Measurements from ENCODE around the gene TMEM135.
"Not testable (repeated sequence)": the region's sequence is repeated elsewhere in the genome, so short reads cannot be mapped to it uniquely, and the experiment has no call there.

Gene TMEM135

GRCh38 chr11:87148749-87149148, 111.0 kb downstream of the TMEM135 start:
- no peaks in the 10 kb centered on the region for H3K27me3 ChIP-seq (ENCODE audit: control insufficient read depth in 1 of 2, insufficient read depth in 2 of 2, low read length in 2 of 2)
- H3K4me1 ChIP-seq (ENCODE audit: insufficient read depth, low read length) = no peaks in the 10 kb centered on the region
- no peak overlapping the region for H3K4me3 ChIP-seq (ENCODE audit: low read depth in 1 of 2, low read length in 2 of 2)
- H3K9me3 ChIP-seq (ENCODE audit: low read length) = no peaks in the 10 kb centered on the region
- no peaks in the 10 kb centered on the region for H3K36me3 ChIP-seq (ENCODE audit: insufficient read depth, low read length)
- no peak overlapping the region for H3K27ac ChIP-seq (ENCODE audit: low read depth, low read length)
- H3K9ac ChIP-seq (ENCODE audit: low read length) = no peak overlapping the region

DNA sequence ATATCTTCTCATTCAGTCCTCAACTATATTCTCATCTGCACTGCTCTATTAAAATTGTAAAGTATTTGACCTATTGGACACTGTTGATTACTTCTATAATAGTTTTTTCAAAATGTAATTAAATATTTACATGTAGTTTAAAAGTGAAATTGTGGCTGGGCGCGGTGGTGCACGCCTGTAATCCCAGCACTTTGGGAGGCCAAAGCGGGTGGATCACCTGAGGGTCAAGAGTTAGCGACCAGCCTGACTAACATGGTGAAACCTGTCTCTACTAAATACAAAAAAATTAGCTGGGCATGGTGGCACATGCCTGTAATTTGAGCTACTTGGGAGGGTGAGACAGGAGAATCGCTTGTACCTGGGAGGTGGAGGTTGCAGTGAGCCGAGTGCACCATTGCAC, 112.0 kb downstream of the TMEM135 start:
- not testable (repeated sequence) for H3K27me3 ChIP-seq (ENCODE audit: control insufficient read depth in 1 of 2, insufficient read depth in 2 of 2, low read length in 2 of 2); H3K4me3 ChIP-seq (ENCODE audit: low read depth in 1 of 2, low read length in 2 of 2); H3K27ac ChIP-seq (ENCODE audit: low read depth, low read length)

DNA sequence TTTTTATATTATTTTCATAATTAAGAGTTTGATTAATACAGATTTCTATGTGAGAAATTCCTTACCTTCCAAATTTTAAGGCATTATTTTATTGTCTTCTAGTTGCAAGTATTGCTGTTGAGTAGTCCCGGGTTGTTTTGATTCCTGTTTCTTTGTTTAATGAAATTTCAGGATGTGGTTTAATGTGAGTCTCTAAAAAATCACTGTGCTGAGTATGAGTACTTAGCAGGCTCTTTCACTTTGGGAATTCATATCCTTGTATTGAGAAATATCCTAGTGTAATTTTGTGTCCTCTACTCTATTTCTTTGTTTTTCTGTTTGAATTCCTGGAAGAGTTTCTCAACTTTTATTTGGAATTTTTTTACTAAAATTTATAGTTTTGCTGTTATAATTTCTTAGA, 113.2 kb downstream of the TMEM135 start:
- Histone ChIP-seq H3K36me3 (ENCODE audit: insufficient read depth, low read length) (no peaks in the 10 kb centered on the region), H3K9ac (ENCODE audit: low read length) (no peak overlapping the region), H3K27me3 (ENCODE audit: control insufficient read depth in 1 of 2, insufficient read depth in 2 of 2, low read length in 2 of 2) (no peaks in the 10 kb centered on the region), H3K9me3 (ENCODE audit: low read length) (no peaks in the 10 kb centered on the region), H3K27ac (ENCODE audit: low read depth, low read length) (no peak overlapping the region), H3K4me3 (ENCODE audit: low read depth in 1 of 2, low read length in 2 of 2) (no peak overlapping the region), H3K4me1 (ENCODE audit: insufficient read depth, low read length) (peaks cover 7% of the 10 kb centered on the region)

More for the DNA sequence above, 112.0 kb downstream of the TMEM135 start:
- H3K4me1 ChIP-seq (ENCODE audit: insufficient read depth, low read length); H3K9ac ChIP-seq (ENCODE audit: low read length); H3K9me3 ChIP-seq (ENCODE audit: low read length); H3K36me3 ChIP-seq (ENCODE audit: insufficient read depth, low read length): not testable (repeated sequence)

DNA sequence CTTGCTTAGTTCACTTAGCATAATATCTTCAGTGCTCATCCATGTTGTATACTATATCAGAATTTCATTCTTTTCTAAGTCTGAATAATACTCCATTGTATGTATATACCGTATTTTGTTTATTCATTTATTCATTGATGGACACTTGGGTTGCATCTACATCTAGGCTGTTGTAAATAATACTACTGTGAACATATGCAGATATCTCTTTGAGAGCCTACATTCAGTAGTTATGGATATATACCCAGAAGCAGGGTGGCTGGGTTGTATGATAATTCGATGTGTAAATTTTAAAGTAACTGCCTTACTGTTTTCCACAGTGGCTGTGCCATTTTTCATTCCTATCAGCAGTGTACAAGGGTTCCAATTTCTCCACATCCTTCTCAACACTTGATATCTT, 116.5 kb downstream of the TMEM135 start:
- no peak overlapping the region for H3K9ac ChIP-seq (ENCODE audit: low read length)
- no peak overlapping the region for H3K4me3 ChIP-seq (ENCODE audit: low read depth in 1 of 2, low read length in 2 of 2)
- no peak overlapping the region for H3K27ac ChIP-seq (ENCODE audit: low read depth, low read length)
- no peaks in the 10 kb centered on the region for H3K36me3 ChIP-seq (ENCODE audit: insufficient read depth, low read length)
- no peaks in the 10 kb centered on the region for H3K9me3 ChIP-seq (ENCODE audit: low read length)
- H3K4me1 ChIP-seq (ENCODE audit: insufficient read depth, low read length) = peaks cover 7% of the 10 kb centered on the region
- H3K27me3 ChIP-seq (ENCODE audit: control insufficient read depth in 1 of 2, insufficient read depth in 2 of 2, low read length in 2 of 2) = no peaks in the 10 kb centered on the region

DNA sequence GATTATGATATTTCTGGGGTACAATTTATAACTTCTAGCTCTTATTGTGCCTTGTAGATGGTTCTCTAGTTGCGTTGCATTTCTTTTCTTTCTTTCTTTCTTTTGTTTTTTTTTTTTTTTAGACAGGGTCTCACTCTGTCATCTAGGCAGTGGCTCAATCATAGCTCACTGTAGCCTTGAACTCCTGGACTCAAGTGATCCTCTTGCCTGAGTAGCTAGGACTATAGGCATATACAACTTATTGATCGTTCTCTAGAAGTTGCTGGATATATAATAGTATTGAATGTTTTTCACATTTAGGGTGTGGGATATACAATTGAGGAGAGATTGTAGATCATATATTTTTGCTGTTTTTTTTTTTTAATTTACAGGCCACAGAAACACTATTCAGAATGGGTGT, 119.2 kb downstream of the TMEM135 start:
- no peak overlapping the region for H3K27ac ChIP-seq (ENCODE audit: low read depth, low read length)
- H3K9me3 ChIP-seq (ENCODE audit: low read length) = no peaks in the 10 kb centered on the region
- peaks cover 7% of the 10 kb centered on the region for H3K4me1 ChIP-seq (ENCODE audit: insufficient read depth, low read length)
- no peaks in the 10 kb centered on the region for H3K36me3 ChIP-seq (ENCODE audit: insufficient read depth, low read length)
- no peaks in the 10 kb centered on the region for H3K27me3 ChIP-seq (ENCODE audit: control insufficient read depth in 1 of 2, insufficient read depth in 2 of 2, low read length in 2 of 2)
- no peak overlapping the region for H3K4me3 ChIP-seq (ENCODE audit: low read depth in 1 of 2, low read length in 2 of 2)
- H3K9ac ChIP-seq (ENCODE audit: low read length) = no peak overlapping the region

DNA sequence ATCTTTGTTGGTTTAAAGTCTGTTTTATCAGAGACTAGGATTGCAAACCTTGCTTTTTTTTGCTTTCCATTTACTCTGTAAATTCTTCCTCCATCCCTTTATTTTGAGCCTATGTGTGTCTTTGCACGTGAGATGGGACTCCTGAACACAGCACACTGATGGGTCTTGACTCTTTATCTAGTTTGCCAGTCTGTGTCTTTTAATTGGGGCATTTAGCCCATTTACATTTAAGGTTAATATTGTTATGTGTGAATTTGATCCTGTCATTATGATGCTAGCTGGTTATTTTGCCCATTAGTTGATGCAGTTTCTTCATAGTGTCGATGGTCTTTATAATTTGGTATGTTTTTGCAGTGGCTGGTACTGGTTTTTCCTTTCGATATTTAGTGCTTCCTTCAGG, 131.3 kb downstream of the TMEM135 start:
- H3K9ac ChIP-seq (ENCODE audit: low read length); H3K9me3 ChIP-seq (ENCODE audit: low read length); H3K27ac ChIP-seq (ENCODE audit: low read depth, low read length); H3K36me3 ChIP-seq (ENCODE audit: insufficient read depth, low read length); H3K4me3 ChIP-seq (ENCODE audit: low read depth in 1 of 2, low read length in 2 of 2); H3K27me3 ChIP-seq (ENCODE audit: control insufficient read depth in 1 of 2, insufficient read depth in 2 of 2, low read length in 2 of 2): not testable (repeated sequence)
- H3K4me1 ChIP-seq (ENCODE audit: insufficient read depth, low read length) = peaks cover 10% of the 10 kb centered on the region

- no peak overlapping the region for H3K9ac ChIP-seq (ENCODE audit: low read length)
- H3K27ac ChIP-seq (ENCODE audit: low read depth, low read length) = no peak overlapping the region
- H3K9me3 ChIP-seq (ENCODE audit: low read length) = no peaks in the 10 kb centered on the region
- no peaks in the 10 kb centered on the region for H3K36me3 ChIP-seq (ENCODE audit: insufficient read depth, low read length)
- peaks cover 10% of the 10 kb centered on the region for H3K4me1 ChIP-seq (ENCODE audit: insufficient read depth, low read length)
- no peak overlapping the region for H3K4me3 ChIP-seq (ENCODE audit: low read depth in 1 of 2, low read length in 2 of 2)
- no peaks in the 10 kb centered on the region for H3K27me3 ChIP-seq (ENCODE audit: control insufficient read depth in 1 of 2, insufficient read depth in 2 of 2, low read length in 2 of 2)
Observed at GRCh38 chr11:87173185-87174039, 135.7 kb downstream of the TMEM135 start.

DNA sequence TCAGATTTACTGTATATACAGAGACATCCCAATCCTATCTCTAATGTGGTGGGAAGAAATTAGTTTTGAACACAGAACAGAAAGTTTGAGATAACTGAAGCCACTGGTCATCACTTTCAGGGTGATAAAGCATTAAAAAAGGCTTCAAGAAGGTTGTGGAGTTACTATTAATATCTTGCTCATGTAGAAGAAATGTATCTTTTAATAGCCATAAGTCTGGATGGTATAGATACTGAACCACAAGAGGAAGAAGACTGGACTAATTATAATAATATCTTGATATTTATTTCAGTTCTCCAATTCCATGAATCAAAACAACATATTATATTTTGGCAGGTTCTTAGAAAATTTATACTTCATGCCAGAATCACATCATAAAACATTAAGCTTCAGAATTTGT, 137.1 kb downstream of the TMEM135 start:
- H3K4me1 ChIP-seq (ENCODE audit: insufficient read depth, low read length) = peaks cover 10% of the 10 kb centered on the region
- no peak overlapping the region for H3K27ac ChIP-seq (ENCODE audit: low read depth, low read length)
- H3K27me3 ChIP-seq (ENCODE audit: control insufficient read depth in 1 of 2, insufficient read depth in 2 of 2, low read length in 2 of 2) = no peaks in the 10 kb centered on the region
- no peak overlapping the region for H3K9ac ChIP-seq (ENCODE audit: low read length)
- H3K9me3 ChIP-seq (ENCODE audit: low read length) = no peaks in the 10 kb centered on the region
- no peak overlapping the region for H3K4me3 ChIP-seq (ENCODE audit: low read depth in 1 of 2, low read length in 2 of 2)
- no peaks in the 10 kb centered on the region for H3K36me3 ChIP-seq (ENCODE audit: insufficient read depth, low read length)

- H3K27me3 ChIP-seq (ENCODE audit: control insufficient read depth in 1 of 2, insufficient read depth in 2 of 2, low read length in 2 of 2) = no peaks in the 10 kb centered on the region
- no peaks in the 10 kb centered on the region for H3K36me3 ChIP-seq (ENCODE audit: insufficient read depth, low read length)
- H3K9me3 ChIP-seq (ENCODE audit: low read length) = no peaks in the 10 kb centered on the region
- H3K27ac ChIP-seq (ENCODE audit: low read depth, low read length) = no peak overlapping the region
- H3K4me3 ChIP-seq (ENCODE audit: low read depth in 1 of 2, low read length in 2 of 2) = no peak overlapping the region
- no peak overlapping the region for H3K9ac ChIP-seq (ENCODE audit: low read length)
- H3K4me1 ChIP-seq (ENCODE audit: insufficient read depth, low read length) = peaks cover 17% of the 10 kb centered on the region
Observed at GRCh38 chr11:87176044-87176443, 138.3 kb downstream of the TMEM135 start.

GRCh38 chr11:87179621-87180020, 141.9 kb downstream of the TMEM135 start:
- no peaks in the 10 kb centered on the region for H3K9me3 ChIP-seq (ENCODE audit: low read length)
- H3K4me1 ChIP-seq (ENCODE audit: insufficient read depth, low read length) = peaks cover 9% of the 10 kb centered on the region
- H3K27ac ChIP-seq (ENCODE audit: low read depth, low read length) = no peak overlapping the region

DNA sequence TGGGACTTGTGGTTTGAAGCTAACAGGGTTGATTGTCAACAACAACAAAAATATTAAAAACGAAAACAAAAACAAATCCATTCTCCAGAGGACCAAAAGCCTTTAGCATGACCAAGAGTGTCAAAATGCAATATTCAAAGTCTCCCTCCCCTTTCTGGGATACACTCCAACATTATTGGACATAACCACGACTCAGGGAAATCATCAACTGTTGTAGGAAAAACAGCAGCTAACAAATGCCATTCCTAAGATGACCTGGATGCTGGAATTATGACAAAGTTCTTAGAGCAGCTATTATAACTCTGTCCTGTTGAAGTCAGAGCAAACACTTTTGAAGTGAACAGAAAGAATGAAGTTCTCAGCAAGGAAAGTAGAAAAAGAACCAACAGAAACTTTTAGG, 143.0 kb downstream of the TMEM135 start:
- H3K9me3 ChIP-seq (ENCODE audit: low read length) = no peaks in the 10 kb centered on the region
- H3K4me3 ChIP-seq (ENCODE audit: low read depth in 1 of 2, low read length in 2 of 2) = no peak overlapping the region
- H3K4me1 ChIP-seq (ENCODE audit: insufficient read depth, low read length) = peaks cover 9% of the 10 kb centered on the region
- H3K27ac ChIP-seq (ENCODE audit: low read depth, low read length) = no peak overlapping the region
- no peaks in the 10 kb centered on the region for H3K27me3 ChIP-seq (ENCODE audit: control insufficient read depth in 1 of 2, insufficient read depth in 2 of 2, low read length in 2 of 2)
- H3K36me3 ChIP-seq (ENCODE audit: insufficient read depth, low read length) = no peaks in the 10 kb centered on the region
- no peak overlapping the region for H3K9ac ChIP-seq (ENCODE audit: low read length)

More at GRCh38 chr11:87179621-87180020, 141.9 kb downstream of the TMEM135 start:
- H3K27me3 ChIP-seq (ENCODE audit: control insufficient read depth in 1 of 2, insufficient read depth in 2 of 2, low read length in 2 of 2) = no peaks in the 10 kb centered on the region
- H3K36me3 ChIP-seq (ENCODE audit: insufficient read depth, low read length) = no peaks in the 10 kb centered on the region
- no peak overlapping the region for H3K9ac ChIP-seq (ENCODE audit: low read length)
- no peak overlapping the region for H3K4me3 ChIP-seq (ENCODE audit: low read depth in 1 of 2, low read length in 2 of 2)

DNA sequence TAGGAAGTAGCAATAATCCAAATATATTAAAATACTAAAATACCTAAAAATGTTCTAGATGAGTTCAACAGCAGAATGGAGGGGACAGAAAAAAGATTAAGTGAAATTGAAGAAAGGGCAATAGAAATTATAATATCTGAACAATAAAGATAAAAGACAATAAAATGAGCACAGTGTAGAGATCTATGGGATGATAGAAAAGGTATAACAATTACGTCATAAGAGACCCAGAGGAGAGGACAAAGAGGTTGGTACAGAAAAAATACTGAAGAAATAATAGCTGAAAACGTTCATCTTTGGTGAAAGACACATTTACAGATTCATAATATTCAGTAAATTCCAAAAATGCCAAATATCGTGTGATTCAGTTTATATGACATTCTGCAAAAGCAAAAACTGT, 143.4 kb downstream of the TMEM135 start:
- Histone ChIP-seq H3K27me3 (ENCODE audit: control insufficient read depth in 1 of 2, insufficient read depth in 2 of 2, low read length in 2 of 2) (no peaks in the 10 kb centered on the region), H3K27ac (ENCODE audit: low read depth, low read length) (no peak overlapping the region), H3K9me3 (ENCODE audit: low read length) (no peaks in the 10 kb centered on the region), H3K9ac (ENCODE audit: low read length) (no peak overlapping the region), H3K36me3 (ENCODE audit: insufficient read depth, low read length) (no peaks in the 10 kb centered on the region), H3K4me3 (ENCODE audit: low read depth in 1 of 2, low read length in 2 of 2) (no peak overlapping the region), H3K4me1 (ENCODE audit: insufficient read depth, low read length) (peaks cover 9% of the 10 kb centered on the region)
